ENCODE data around the gene CHD5. TPM values are rescaled to one million over a fixed set of nuclear protein-coding genes. Genes with fewer than 3 reads are reported as not detected.

Gene CHD5
- polyA plus RNA-seq, 3 donors, result 0.07 TPM; not detected in 2

DNA sequence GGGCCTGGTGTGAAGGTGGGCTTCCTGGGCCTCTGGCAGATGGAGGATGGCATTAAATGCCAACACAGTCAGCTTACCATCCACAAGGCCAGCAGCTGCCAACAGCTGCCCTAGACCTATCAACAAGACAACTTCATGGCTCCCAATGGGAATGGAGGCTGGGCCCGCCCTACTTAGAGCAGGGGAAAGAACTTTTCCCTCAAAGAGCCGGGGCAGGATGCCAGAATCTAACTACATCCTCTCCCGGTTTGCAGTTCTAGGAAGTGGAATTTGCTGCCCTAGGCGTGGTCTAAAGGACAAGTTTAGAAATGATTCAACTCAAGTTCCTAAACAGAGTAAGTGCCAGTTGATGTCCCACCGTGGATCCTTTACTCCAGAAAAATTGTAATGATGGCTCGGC lies 42.5 kb upstream of the CHD5 start:
- Histone ChIP-seq H3K9me3 (replicated peaks in 1 of 2; ENCODE audit: control insufficient read depth in 1 of 2, insufficient read depth in 1 of 2, low read length in 2 of 2) (no peaks in the 10 kb centered on the region), H3K4me3 (replicated peaks in 1 of 3; ENCODE audit: low read depth in 2 of 3, low read length in 3 of 3) (no peak overlapping the region), H3K9ac (ENCODE audit: insufficient read depth, low read length, poor library complexity, severe bottlenecking) (no peak overlapping the region), H3K27me3 (ENCODE audit: control insufficient read depth in 2 of 2, insufficient read depth in 2 of 2, low read length in 2 of 2) (no peaks in the 10 kb centered on the region), H3K36me3 (replicated peaks in 1 of 2; ENCODE audit: control insufficient read depth in 1 of 2, insufficient read depth in 2 of 2, low read length in 2 of 2) (peaks cover 40 to 63% of the 10 kb centered on the region in 2 donors), H3K27ac (ENCODE audit: low read depth in 1 of 2, low read length in 2 of 2) (no peak overlapping the region), H4K20me1 (ENCODE audit: insufficient read depth, low read length) (no peaks in the 10 kb centered on the region), H3K79me2 (ENCODE audit: insufficient read depth, low read length) (no peaks in the 10 kb centered on the region), H3K4me2 (replicated peaks; ENCODE audit: extremely low read depth, low read length, poor library complexity, severe bottlenecking) (no peak overlapping the region), H3K4me1 (ENCODE audit: control insufficient read depth in 1 of 2, insufficient read depth in 2 of 2, low read length in 2 of 2) (no peaks in the 10 kb centered on the region), H2AFZ (ENCODE audit: insufficient read depth, low read depth, low read length, poor library complexity, severe bottlenecking) (no peak overlapping the region)
- Mint-ChIP-seq H3K36me3 (peaks cover 58 to 69% of the 10 kb centered on the region in 2 donors), H3K9me3 (no peaks in the 10 kb centered on the region), H3K27me3 (ENCODE audit: low read depth in 3 of 3) (peaks cover under 1 to 2% (median 1%) of the 10 kb centered on the region in 3 donors), H3K4me1 (no peaks in the 10 kb centered on the region), H3K27ac (peak overlapping the region in 2 of 7 donors; percentile 24 to 31), H3K4me3 (no peak overlapping the region)
- TF ChIP-seq, protein P1, sequence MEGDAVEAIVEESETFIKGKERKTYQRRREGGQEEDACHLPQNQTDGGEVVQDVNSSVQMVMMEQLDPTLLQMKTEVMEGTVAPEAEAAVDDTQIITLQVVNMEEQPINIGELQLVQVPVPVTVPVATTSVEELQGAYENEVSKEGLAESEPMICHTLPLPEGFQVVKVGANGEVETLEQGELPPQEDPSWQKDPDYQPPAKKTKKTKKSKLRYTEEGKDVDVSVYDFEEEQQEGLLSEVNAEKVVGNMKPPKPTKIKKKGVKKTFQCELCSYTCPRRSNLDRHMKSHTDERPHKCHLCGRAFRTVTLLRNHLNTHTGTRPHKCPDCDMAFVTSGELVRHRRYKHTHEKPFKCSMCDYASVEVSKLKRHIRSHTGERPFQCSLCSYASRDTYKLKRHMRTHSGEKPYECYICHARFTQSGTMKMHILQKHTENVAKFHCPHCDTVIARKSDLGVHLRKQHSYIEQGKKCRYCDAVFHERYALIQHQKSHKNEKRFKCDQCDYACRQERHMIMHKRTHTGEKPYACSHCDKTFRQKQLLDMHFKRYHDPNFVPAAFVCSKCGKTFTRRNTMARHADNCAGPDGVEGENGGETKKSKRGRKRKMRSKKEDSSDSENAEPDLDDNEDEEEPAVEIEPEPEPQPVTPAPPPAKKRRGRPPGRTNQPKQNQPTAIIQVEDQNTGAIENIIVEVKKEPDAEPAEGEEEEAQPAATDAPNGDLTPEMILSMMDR (IDR thresholded peaks at IDR 0.05), result no peak
- DNase-seq, result no peak
- 83% methylated on average over 3 of the region's 6 CpGs for WGBS (ENCODE audit: insufficient coverage)
- intact Hi-C loops (cut with micrococcal nuclease), result no loop called here

DNA sequence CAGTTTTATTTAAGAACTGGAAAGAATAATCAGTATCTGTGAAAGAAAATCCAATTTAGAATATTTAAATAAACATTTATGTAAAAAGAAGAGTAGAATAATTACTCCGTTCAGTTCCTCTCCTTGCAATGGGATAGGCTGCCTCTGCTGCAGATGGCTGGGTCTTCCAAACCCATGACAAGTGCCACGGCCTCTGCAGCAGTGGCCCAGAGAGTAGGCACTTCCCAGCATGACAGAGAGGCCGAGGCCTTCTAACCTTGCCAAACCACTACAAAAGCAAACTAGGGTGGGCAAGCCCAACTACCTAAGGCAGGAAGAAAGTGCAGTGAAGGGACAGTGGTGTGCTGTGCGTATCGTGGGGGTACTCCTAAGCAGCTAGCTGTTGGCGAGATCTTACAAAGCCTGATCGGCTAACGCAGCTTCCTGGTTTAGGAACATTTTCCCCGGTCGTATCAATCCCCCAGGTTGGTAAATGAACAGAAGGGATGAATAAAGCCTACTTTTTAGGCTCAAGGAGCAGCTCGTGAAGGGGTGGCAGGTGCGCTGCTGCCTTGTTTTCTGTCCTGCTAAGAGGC lies 41.2 kb upstream of the CHD5 start:
- no peaks in the 10 kb centered on the region for H3K4me1 Mint-ChIP-seq
- no peak overlapping the region for H3K4me3 Mint-ChIP-seq
- Histone ChIP-seq H3K4me2 (replicated peaks; ENCODE audit: extremely low read depth, low read length, poor library complexity, severe bottlenecking) (no peak overlapping the region), H3K9ac (ENCODE audit: insufficient read depth, low read length, poor library complexity, severe bottlenecking) (no peak overlapping the region), H3K36me3 (replicated peaks in 1 of 2; ENCODE audit: control insufficient read depth in 1 of 2, insufficient read depth in 2 of 2, low read length in 2 of 2) (peaks cover 28 to 50% of the 10 kb centered on the region in 2 donors), H3K9me3 (replicated peaks in 1 of 2; ENCODE audit: control insufficient read depth in 1 of 2, insufficient read depth in 1 of 2, low read length in 2 of 2) (no peaks in the 10 kb centered on the region), H3K27me3 (ENCODE audit: control insufficient read depth in 2 of 2, insufficient read depth in 2 of 2, low read length in 2 of 2) (no peaks in the 10 kb centered on the region), H3K4me3 (replicated peaks in 1 of 3; ENCODE audit: low read depth in 2 of 3, low read length in 3 of 3) (no peak overlapping the region), H4K20me1 (ENCODE audit: insufficient read depth, low read length) (no peaks in the 10 kb centered on the region), H3K27ac (ENCODE audit: low read depth in 1 of 2, low read length in 2 of 2) (no peak overlapping the region), H3K4me1 (ENCODE audit: control insufficient read depth in 1 of 2, insufficient read depth in 2 of 2, low read length in 2 of 2) (no peaks in the 10 kb centered on the region), H2AFZ (ENCODE audit: insufficient read depth, low read depth, low read length, poor library complexity, severe bottlenecking) (no peak overlapping the region), H3K79me2 (ENCODE audit: insufficient read depth, low read length) (no peaks in the 10 kb centered on the region)
- H3K36me3 Mint-ChIP-seq, result peaks cover 48 to 56% of the 10 kb centered on the region in 2 donors
- H3K9me3 Mint-ChIP-seq, result no peaks in the 10 kb centered on the region
- intact Hi-C loops (cut with micrococcal nuclease), result no loop called here
- 97% methylated on average over 9 of the region's 12 CpGs for WGBS (ENCODE audit: insufficient coverage)
- no peak overlapping the region for H3K27ac Mint-ChIP-seq
- TF ChIP-seq, protein P1 (IDR thresholded peaks at IDR 0.05), result no peak
- no peak for DNase-seq
- peaks cover 3 to 6% (median 4%) of the 10 kb centered on the region in 3 donors for H3K27me3 Mint-ChIP-seq (ENCODE audit: low read depth in 3 of 3)

Data from CD14-positive monocyte (primary cell).